Measurements from ENCODE around the gene HBP1.

HBP1 gene

DNA sequence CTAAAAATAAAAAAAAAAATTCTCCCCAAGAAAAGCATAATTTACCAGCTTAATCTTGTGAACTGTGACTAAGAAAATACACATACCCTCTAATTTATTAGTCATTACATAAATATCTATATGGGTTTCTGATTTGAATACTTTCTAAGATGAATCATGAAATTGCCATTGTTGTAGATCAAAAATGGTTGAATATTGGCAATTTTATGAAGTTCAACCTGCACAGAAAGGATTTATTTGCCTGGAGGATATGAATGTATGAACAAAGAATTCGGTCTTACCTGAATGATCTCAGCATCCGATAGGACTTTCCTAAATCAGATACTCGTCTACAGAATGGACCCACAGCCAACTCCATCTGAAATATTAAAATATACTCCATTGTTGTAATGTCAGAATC, 61.5 kb downstream of the HBP1 start:
- TF ChIP-seq ZNF274 (IDR thresholded peaks at IDR 0.05; ENCODE audit: low read depth, low read length) (no peak), YY1 (IDR thresholded peaks at IDR 0.05; ENCODE audit: insufficient read depth, insufficient read length) (no peak), SUZ12 (IDR thresholded peaks at IDR 0.05; ENCODE audit: extremely low read depth, insufficient read depth, insufficient read length) (no peak)
- no peak overlapping the region for H3K4me3 ChIP-seq (ENCODE audit: insufficient read length, low read depth)
- no peak for DNase-seq (ENCODE audit: low read depth, low spot score)
- no peaks in the 10 kb centered on the region for H3K36me3 ChIP-seq (ENCODE audit: insufficient read depth, insufficient read length, low read length)
- no peaks in the 10 kb centered on the region for H3K4me1 ChIP-seq (ENCODE audit: insufficient read depth, insufficient read length)
- H3K9me3 ChIP-seq (ENCODE audit: insufficient read depth, low read length), result no peaks in the 10 kb centered on the region
- no peaks in the 10 kb centered on the region for H3K27me3 ChIP-seq (ENCODE audit: insufficient read depth, insufficient read length)
- no peak overlapping the region for H3K9ac ChIP-seq (ENCODE audit: insufficient read length, low read depth)

- Histone ChIP-seq H3K36me3 (ENCODE audit: insufficient read depth, insufficient read length, low read length) (no peaks in the 10 kb centered on the region), H3K9ac (ENCODE audit: insufficient read length, low read depth) (no peak overlapping the region), H3K4me1 (ENCODE audit: insufficient read depth, insufficient read length) (no peaks in the 10 kb centered on the region), H3K4me3 (ENCODE audit: insufficient read length, low read depth) (no peak overlapping the region), H3K27me3 (ENCODE audit: insufficient read depth, insufficient read length) (no peaks in the 10 kb centered on the region), H3K9me3 (ENCODE audit: insufficient read depth, low read length) (no peaks in the 10 kb centered on the region)
- TF ChIP-seq YY1 (IDR thresholded peaks at IDR 0.05; ENCODE audit: insufficient read depth, insufficient read length), result no peak
- TF ChIP-seq ZNF274 (IDR thresholded peaks at IDR 0.05; ENCODE audit: low read depth, low read length), result no peak
- no peak for TF ChIP-seq SUZ12 (IDR thresholded peaks at IDR 0.05; ENCODE audit: extremely low read depth, insufficient read depth, insufficient read length)
- DNase-seq (ENCODE audit: low read depth, low spot score), result no peak
These were observed 63.8 kb downstream of the HBP1 start for GRCh38 chr7:107232568-107233090.

- no peaks in the 10 kb centered on the region for H3K9me3 ChIP-seq (ENCODE audit: insufficient read depth, low read length)
- DNase-seq (ENCODE audit: low read depth, low spot score), result no peak
These were observed 64.4 kb downstream of the HBP1 start for GRCh38 chr7:107233174-107233573.

GRCh38 chr7:107233981-107234380, 65.2 kb downstream of the HBP1 start:
- Histone ChIP-seq H3K4me3 (ENCODE audit: insufficient read length, low read depth) (no peak overlapping the region), H3K9ac (ENCODE audit: insufficient read length, low read depth) (no peak overlapping the region), H3K27me3 (ENCODE audit: insufficient read depth, insufficient read length) (no peaks in the 10 kb centered on the region), H3K4me1 (ENCODE audit: insufficient read depth, insufficient read length) (no peaks in the 10 kb centered on the region), H3K36me3 (ENCODE audit: insufficient read depth, insufficient read length, low read length) (no peaks in the 10 kb centered on the region), H3K9me3 (ENCODE audit: insufficient read depth, low read length) (no peaks in the 10 kb centered on the region)
- no peak for DNase-seq (ENCODE audit: low read depth, low spot score)
- TF ChIP-seq SUZ12 (IDR thresholded peaks at IDR 0.05; ENCODE audit: extremely low read depth, insufficient read depth, insufficient read length), result no peak
- TF ChIP-seq ZNF274 (IDR thresholded peaks at IDR 0.05; ENCODE audit: low read depth, low read length), result no peak
- no peak for TF ChIP-seq YY1 (IDR thresholded peaks at IDR 0.05; ENCODE audit: insufficient read depth, insufficient read length)

More at GRCh38 chr7:107233174-107233573, 64.4 kb downstream of the HBP1 start:
- Histone ChIP-seq H3K4me3 (ENCODE audit: insufficient read length, low read depth) (no peak overlapping the region), H3K27me3 (ENCODE audit: insufficient read depth, insufficient read length) (no peaks in the 10 kb centered on the region), H3K4me1 (ENCODE audit: insufficient read depth, insufficient read length) (no peaks in the 10 kb centered on the region), H3K36me3 (ENCODE audit: insufficient read depth, insufficient read length, low read length) (no peaks in the 10 kb centered on the region), H3K9ac (ENCODE audit: insufficient read length, low read depth) (no peak overlapping the region)
- TF ChIP-seq SUZ12 (IDR thresholded peaks at IDR 0.05; ENCODE audit: extremely low read depth, insufficient read depth, insufficient read length), result no peak

DNA sequence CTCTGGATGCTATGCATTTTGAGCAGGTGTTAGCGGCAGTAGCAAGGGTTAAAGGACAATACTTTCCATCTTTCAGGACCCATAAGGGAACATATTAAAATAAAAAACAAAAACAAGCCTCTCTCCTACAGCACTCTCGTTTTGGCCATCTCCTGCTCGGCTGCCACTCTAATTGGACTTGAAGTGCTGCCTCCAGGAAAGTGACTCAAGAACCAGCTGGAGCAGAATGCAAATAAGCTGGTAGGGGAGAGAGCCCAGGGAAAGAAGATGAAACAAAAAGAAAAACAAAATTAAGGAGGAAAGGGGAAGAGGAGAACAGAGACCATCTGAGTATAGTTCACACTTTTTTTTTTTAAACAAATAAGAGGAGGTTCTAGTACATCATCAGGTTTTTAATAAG, 65.6 kb downstream of the HBP1 start:
- Histone ChIP-seq H3K4me1 (ENCODE audit: insufficient read depth, insufficient read length) (no peaks in the 10 kb centered on the region), H3K9ac (ENCODE audit: insufficient read length, low read depth) (no peak overlapping the region), H3K36me3 (ENCODE audit: insufficient read depth, insufficient read length, low read length) (no peaks in the 10 kb centered on the region), H3K9me3 (ENCODE audit: insufficient read depth, low read length) (no peaks in the 10 kb centered on the region), H3K27me3 (ENCODE audit: insufficient read depth, insufficient read length) (no peaks in the 10 kb centered on the region), H3K4me3 (ENCODE audit: insufficient read length, low read depth) (no peak overlapping the region)
- no peak for TF ChIP-seq ZNF274 (IDR thresholded peaks at IDR 0.05; ENCODE audit: low read depth, low read length)
- no peak for TF ChIP-seq YY1 (IDR thresholded peaks at IDR 0.05; ENCODE audit: insufficient read depth, insufficient read length)
- no peak for TF ChIP-seq SUZ12 (IDR thresholded peaks at IDR 0.05; ENCODE audit: extremely low read depth, insufficient read depth, insufficient read length)
- no peak for DNase-seq (ENCODE audit: low read depth, low spot score)

GRCh38 chr7:107236862-107237261, 68.1 kb downstream of the HBP1 start:
- no peaks in the 10 kb centered on the region for H3K4me1 ChIP-seq (ENCODE audit: insufficient read depth, insufficient read length)
- H3K4me3 ChIP-seq (ENCODE audit: insufficient read length, low read depth), result no peak overlapping the region
- TF ChIP-seq YY1 (IDR thresholded peaks at IDR 0.05; ENCODE audit: insufficient read depth, insufficient read length) (no peak), ZNF274 (IDR thresholded peaks at IDR 0.05; ENCODE audit: low read depth, low read length) (no peak), SUZ12 (IDR thresholded peaks at IDR 0.05; ENCODE audit: extremely low read depth, insufficient read depth, insufficient read length) (no peak)
- H3K36me3 ChIP-seq (ENCODE audit: insufficient read depth, insufficient read length, low read length), result no peaks in the 10 kb centered on the region
- H3K9ac ChIP-seq (ENCODE audit: insufficient read length, low read depth), result no peak overlapping the region
- no peaks in the 10 kb centered on the region for H3K9me3 ChIP-seq (ENCODE audit: insufficient read depth, low read length)
- DNase-seq (ENCODE audit: low read depth, low spot score), result no peak
- no peaks in the 10 kb centered on the region for H3K27me3 ChIP-seq (ENCODE audit: insufficient read depth, insufficient read length)

GRCh38 chr7:107237451-107237850, 68.6 kb downstream of the HBP1 start:
- H3K9ac ChIP-seq (ENCODE audit: insufficient read length, low read depth), result no peak overlapping the region
- no peaks in the 10 kb centered on the region for H3K27me3 ChIP-seq (ENCODE audit: insufficient read depth, insufficient read length)
- no peak for DNase-seq (ENCODE audit: low read depth, low spot score)
- no peaks in the 10 kb centered on the region for H3K9me3 ChIP-seq (ENCODE audit: insufficient read depth, low read length)
- H3K36me3 ChIP-seq (ENCODE audit: insufficient read depth, insufficient read length, low read length), result no peaks in the 10 kb centered on the region
- no peak overlapping the region for H3K4me3 ChIP-seq (ENCODE audit: insufficient read length, low read depth)
- TF ChIP-seq YY1 (IDR thresholded peaks at IDR 0.05; ENCODE audit: insufficient read depth, insufficient read length) (no peak), ZNF274 (IDR thresholded peaks at IDR 0.05; ENCODE audit: low read depth, low read length) (no peak), SUZ12 (IDR thresholded peaks at IDR 0.05; ENCODE audit: extremely low read depth, insufficient read depth, insufficient read length) (no peak)
- no peaks in the 10 kb centered on the region for H3K4me1 ChIP-seq (ENCODE audit: insufficient read depth, insufficient read length)

Data from NT2/D1 (cell line).